GM12878 (cell line): Measurements from ENCODE around the gene GALK1. TPM values are rescaled to one million over a fixed set of nuclear protein-coding genes. Genes with fewer than 3 reads are reported as not detected.

Experiments
- BHLHE40 ChIP-seq, 2 experiments: fragments of 450-650 bp in 1 of 2; IDR thresholded peaks; 2 replicates each; pipeline ENCODE4 v1.6.1; 2011 to 2017; ENCODE audit warnings: low read depth in 2 of 2, borderline replicate concordance in 1 of 2, improper control_type of control experiment in 1 of 2, low read length in 1 of 2, mild to moderate bottlenecking in 1 of 2
- DPF2 ChIP-seq: fragments of 450-650 bp; IDR thresholded peaks from 2 replicates; pipeline ENCODE4 v1.6.1; 2017; ENCODE audit warnings: mild to moderate bottlenecking
- EGR1 ChIP-seq, 2 experiments: IDR thresholded peaks; 1 replicate in 1 of 2; 2 replicates in 1 of 2; pipeline ENCODE4 v1.6.1; 2011 to 2012; ENCODE audit warnings: low read depth in 2 of 2, low read length in 2 of 2, borderline replicate concordance in 1 of 2, mild to moderate bottlenecking in 1 of 2, moderate library complexity in 1 of 2
- IKZF2 ChIP-seq, 2 experiments: fragments of 450-650 bp; IDR thresholded peaks; 2 replicates each; pipeline ENCODE4 v1.6.1; 2017; ENCODE audit warnings: mild to moderate bottlenecking in 2 of 2, moderate library complexity in 2 of 2
- LARP7 ChIP-seq: fragments of 450-650 bp; IDR thresholded peaks from 2 replicates; pipeline ENCODE4 v1.6.1; 2017; ENCODE audit warnings: mild to moderate bottlenecking
- MYC ChIP-seq: IDR thresholded peaks from 2 replicates; pipeline ENCODE4 v1.6.1; 2011; ENCODE audit warnings: mild to moderate bottlenecking, low read length, moderate library complexity, inconsistent platforms; ENCODE audit not compliant: insufficient read depth, insufficient replicate concordance, insufficient read length, severe bottlenecking
- NBN ChIP-seq: fragments of 450-650 bp; IDR thresholded peaks from 2 replicates; pipeline ENCODE4 v1.6.1; 2016
- POLR2A ChIP-seq: IDR thresholded peaks from 2 replicates; pipeline ENCODE4 v1.6.1; 2011; ENCODE audit warnings: low read depth, mild to moderate bottlenecking, low read length
- RAD21 ChIP-seq: IDR thresholded peaks from 2 replicates; pipeline ENCODE4 v1.6.1; 2011; ENCODE audit warnings: mild to moderate bottlenecking, low read depth, low read length, moderate library complexity; ENCODE audit not compliant: insufficient read depth
- RAD51 ChIP-seq: fragments of 450-650 bp; IDR thresholded peaks from 2 replicates; pipeline ENCODE4 v1.6.1; 2016; ENCODE audit warnings: moderate library complexity, mild to moderate bottlenecking, inconsistent platforms
- TARDBP ChIP-seq: IDR thresholded peaks from 2 replicates; pipeline ENCODE4 v1.6.1; 2016; ENCODE audit warnings: borderline replicate concordance
- USF1 ChIP-seq: IDR thresholded peaks from 2 replicates; pipeline ENCODE4 v1.6.1; 2011; ENCODE audit warnings: borderline replicate concordance, low read depth, mild to moderate bottlenecking, moderate library complexity, mixed read lengths, low read length; ENCODE audit not compliant: insufficient read depth; ENCODE audit errors: extremely low read length
- YY1 ChIP-seq: IDR thresholded peaks from 2 replicates; pipeline ENCODE4 v1.6.1; 2011; ENCODE audit warnings: low read depth, mild to moderate bottlenecking, low read length
- ZNF207 ChIP-seq: fragments of 450-650 bp; IDR thresholded peaks from 2 replicates; pipeline ENCODE4 v1.6.1; 2014; ENCODE audit warnings: antibody characterized with exemption, mild to moderate bottlenecking, borderline replicate concordance
- ZSCAN29 ChIP-seq: fragments of 450-650 bp; IDR thresholded peaks from 2 replicates; pipeline ENCODE4 v1.6.1; 2017; ENCODE audit warnings: mild to moderate bottlenecking, moderate library complexity
- polyA plus RNA-seq, 11 experiments: library from polyadenylated mRNA; depleted of rRNA in 4 of 11; unstranded in 6 of 11; stranded (reverse) in 5 of 11; fragments of >200 nt; fragmentation: Nextera tagmentation in 4 of 11; fragmentation: Illumina TruSeq in 1 of 11; extraction: Ambion mirVana in 4 of 11; extraction: Trizol in 1 of 11; gene quantifications; 1 replicate in 1 of 11; 2 replicates in 10 of 11; pipeline versions ENCODE4 v1.2.1 to v1.2.3, GENCODE V29; 2011 to 2016; ENCODE audit warnings: inconsistent platforms in 2 of 11, missing spikeins in 2 of 11, low read depth in 1 of 11
- total RNA-seq, 4 experiments: library from RNA; depleted of rRNA in 3 of 4; stranded (reverse); fragments of >200 nt in 3 of 4; fragmentation: Illumina TruSeq in 1 of 4; extraction: Trizol in 1 of 4; gene quantifications; 2 replicates each; pipeline versions ENCODE4 v1.2.1 to v1.2.3, GENCODE V29; 2013 to 2021
- TF ChIP-seq, protein P1 (sequence below): fragments of 450-650 bp; conservative IDR thresholded peaks from 2 replicates; pipeline ENCODE4 v1.6.1; 2017; ENCODE audit warnings: mild to moderate bottlenecking, moderate library complexity
- TF ChIP-seq, protein P2 (sequence below): fragments of 450-650 bp; IDR thresholded peaks from 2 replicates; pipeline ENCODE4 v1.6.1; 2017; ENCODE audit warnings: mild to moderate bottlenecking, moderate library complexity
- TF ChIP-seq, protein P3 (sequence below): IDR thresholded peaks from 2 replicates; pipeline ENCODE4 v1.6.1; 2011; ENCODE audit warnings: low read depth, low read length, improper control_type of control experiment, borderline replicate concordance

The GALK1 gene
- total and polyA plus RNA-seq, 10 of the 15 experiments (the other 5 are each of a cell fraction or from before 2014, with no cell fraction given): 0.21 to 43.8 (median 21.4) TPM

DNA sequence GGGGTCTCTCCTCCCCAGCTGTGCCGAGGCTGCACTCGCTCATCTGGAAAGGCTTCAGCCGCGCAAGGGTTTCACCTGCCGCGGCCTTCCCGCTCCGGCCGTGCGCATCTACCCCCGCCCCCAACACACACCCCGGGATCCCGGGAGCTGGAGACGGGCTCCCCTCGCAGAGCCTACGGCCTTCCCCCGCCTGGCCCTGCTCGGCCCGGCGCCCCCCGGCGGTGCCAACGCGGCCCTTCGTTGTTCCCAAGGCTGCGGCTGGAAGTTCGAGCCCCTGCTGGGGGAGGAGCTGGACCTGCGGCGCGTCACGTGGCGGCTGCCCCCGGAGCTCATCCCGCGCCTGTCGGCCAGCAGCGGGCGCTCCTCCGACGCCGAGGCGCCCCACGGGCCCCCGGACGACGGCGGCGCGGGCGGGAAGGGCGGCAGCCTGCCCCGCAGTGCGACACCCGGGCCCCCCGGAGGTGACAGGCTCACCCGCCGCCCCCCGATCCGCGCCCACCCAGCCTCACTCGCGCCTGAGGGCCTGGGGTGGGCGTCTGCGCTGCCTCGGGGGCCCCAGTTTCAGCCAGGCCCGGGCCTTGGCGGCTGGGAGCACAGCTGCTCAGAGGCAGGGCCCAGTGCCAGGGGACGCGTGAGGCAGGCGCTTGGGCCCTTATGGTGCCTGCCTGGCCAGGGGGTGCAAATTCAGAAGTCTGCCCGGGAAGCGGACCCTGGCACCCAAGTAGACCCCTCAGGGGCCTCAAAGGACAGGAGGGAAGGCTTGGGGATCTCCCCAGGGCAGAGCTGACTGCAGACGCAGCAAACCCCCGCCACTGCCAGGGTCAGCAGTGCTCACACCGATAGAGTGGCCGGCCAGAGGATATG lies 11.2 kb downstream of the GALK1 start (continued):
- TF ChIP-seq, protein P1, sequence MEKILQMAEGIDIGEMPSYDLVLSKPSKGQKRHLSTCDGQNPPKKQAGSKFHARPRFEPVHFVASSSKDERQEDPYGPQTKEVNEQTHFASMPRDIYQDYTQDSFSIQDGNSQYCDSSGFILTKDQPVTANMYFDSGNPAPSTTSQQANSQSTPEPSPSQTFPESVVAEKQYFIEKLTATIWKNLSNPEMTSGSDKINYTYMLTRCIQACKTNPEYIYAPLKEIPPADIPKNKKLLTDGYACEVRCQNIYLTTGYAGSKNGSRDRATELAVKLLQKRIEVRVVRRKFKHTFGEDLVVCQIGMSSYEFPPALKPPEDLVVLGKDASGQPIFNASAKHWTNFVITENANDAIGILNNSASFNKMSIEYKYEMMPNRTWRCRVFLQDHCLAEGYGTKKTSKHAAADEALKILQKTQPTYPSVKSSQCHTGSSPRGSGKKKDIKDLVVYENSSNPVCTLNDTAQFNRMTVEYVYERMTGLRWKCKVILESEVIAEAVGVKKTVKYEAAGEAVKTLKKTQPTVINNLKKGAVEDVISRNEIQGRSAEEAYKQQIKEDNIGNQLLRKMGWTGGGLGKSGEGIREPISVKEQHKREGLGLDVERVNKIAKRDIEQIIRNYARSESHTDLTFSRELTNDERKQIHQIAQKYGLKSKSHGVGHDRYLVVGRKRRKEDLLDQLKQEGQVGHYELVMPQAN: 0 out of 2 replicates have a peak, but pooled peaks have one; percentile 40
- TF ChIP-seq DPF2 (peak; percentile 83), POLR2A (peak; percentile 60), RAD21 (peak; percentile 30; the same call in 1 of the 2 replicates), YY1 (peak; percentile 59; the same call in 1 of the 2 replicates), MYC (no peak), NBN (peak; percentile 23; the same call in 1 of the 2 replicates), ZSCAN29 (0 out of 2 replicates have a peak, but pooled peaks have one; percentile 19), TARDBP (peak; percentile 58; the same call in 1 of the 2 replicates), LARP7 (peak; percentile 70), USF1 (peak; percentile 96), ZNF207 (peak; percentile 28; the same call in 1 of the 2 replicates), BHLHE40 (IDR thresholded peaks at IDR 0.05; ENCODE audit: borderline replicate concordance in 1 of 2, low read depth in 2 of 2, low read length in 1 of 2) (peak; percentile 89 to 96), IKZF2 (IDR thresholded peaks at IDR 0.05) (peak in 1 of 2 experiments; percentile 45; a peak in 2 of 4 replicates), EGR1 (IDR thresholded peaks at IDR 0.05; ENCODE audit: borderline replicate concordance in 1 of 2, low read depth in 2 of 2, low read length in 2 of 2) (0 out of 3 replicates have a peak, but pooled peaks of 1 of the 2 experiments have one; percentile 37), RAD51 (peak; percentile 59)
- TF ChIP-seq, protein P2, sequence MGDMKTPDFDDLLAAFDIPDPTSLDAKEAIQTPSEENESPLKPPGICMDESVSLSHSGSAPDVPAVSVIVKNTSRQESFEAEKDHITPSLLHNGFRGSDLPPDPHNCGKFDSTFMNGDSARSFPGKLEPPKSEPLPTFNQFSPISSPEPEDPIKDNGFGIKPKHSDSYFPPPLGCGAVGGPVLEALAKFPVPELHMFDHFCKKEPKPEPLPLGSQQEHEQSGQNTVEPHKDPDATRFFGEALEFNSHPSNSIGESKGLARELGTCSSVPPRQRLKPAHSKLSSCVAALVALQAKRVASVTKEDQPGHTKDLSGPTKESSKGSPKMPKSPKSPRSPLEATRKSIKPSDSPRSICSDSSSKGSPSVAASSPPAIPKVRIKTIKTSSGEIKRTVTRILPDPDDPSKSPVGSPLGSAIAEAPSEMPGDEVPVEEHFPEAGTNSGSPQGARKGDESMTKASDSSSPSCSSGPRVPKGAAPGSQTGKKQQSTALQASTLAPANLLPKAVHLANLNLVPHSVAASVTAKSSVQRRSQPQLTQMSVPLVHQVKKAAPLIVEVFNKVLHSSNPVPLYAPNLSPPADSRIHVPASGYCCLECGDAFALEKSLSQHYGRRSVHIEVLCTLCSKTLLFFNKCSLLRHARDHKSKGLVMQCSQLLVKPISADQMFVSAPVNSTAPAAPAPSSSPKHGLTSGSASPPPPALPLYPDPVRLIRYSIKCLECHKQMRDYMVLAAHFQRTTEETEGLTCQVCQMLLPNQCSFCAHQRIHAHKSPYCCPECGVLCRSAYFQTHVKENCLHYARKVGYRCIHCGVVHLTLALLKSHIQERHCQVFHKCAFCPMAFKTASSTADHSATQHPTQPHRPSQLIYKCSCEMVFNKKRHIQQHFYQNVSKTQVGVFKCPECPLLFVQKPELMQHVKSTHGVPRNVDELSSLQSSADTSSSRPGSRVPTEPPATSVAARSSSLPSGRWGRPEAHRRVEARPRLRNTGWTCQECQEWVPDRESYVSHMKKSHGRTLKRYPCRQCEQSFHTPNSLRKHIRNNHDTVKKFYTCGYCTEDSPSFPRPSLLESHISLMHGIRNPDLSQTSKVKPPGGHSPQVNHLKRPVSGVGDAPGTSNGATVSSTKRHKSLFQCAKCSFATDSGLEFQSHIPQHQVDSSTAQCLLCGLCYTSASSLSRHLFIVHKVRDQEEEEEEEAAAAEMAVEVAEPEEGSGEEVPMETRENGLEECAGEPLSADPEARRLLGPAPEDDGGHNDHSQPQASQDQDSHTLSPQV: peak; percentile 91; the same call in 1 of the 2 replicates
- TF ChIP-seq, protein P3, sequence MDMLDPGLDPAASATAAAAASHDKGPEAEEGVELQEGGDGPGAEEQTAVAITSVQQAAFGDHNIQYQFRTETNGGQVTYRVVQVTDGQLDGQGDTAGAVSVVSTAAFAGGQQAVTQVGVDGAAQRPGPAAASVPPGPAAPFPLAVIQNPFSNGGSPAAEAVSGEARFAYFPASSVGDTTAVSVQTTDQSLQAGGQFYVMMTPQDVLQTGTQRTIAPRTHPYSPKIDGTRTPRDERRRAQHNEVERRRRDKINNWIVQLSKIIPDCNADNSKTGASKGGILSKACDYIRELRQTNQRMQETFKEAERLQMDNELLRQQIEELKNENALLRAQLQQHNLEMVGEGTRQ: peak; percentile 83
